ENCODE data around the gene ARPC4.

ARPC4 gene

GRCh38 chr3:9803494-9803893 is 10.6 kb downstream of the ARPC4 start:
- no peak for TF ChIP-seq CTCF (IDR thresholded peaks at IDR 0.05; ENCODE audit: insufficient read depth, low read length, poor library complexity, severe bottlenecking)
- DNase-seq (ENCODE audit: extremely low read depth, insufficient read length), result no peak
- Histone ChIP-seq H3K36me3 (ENCODE audit: control insufficient read depth, insufficient read depth, low read length) (peaks cover 46% of the 10 kb centered on the region), H3K4me3 (replicated peaks; ENCODE audit: low read depth, low read length) (no peak overlapping the region), H3K27me3 (replicated peaks; ENCODE audit: control insufficient read depth, insufficient read depth, low read length) (no peaks in the 10 kb centered on the region)

- no peak for TF ChIP-seq CTCF (IDR thresholded peaks at IDR 0.05; ENCODE audit: insufficient read depth, low read length, poor library complexity, severe bottlenecking)
- peaks cover 42% of the 10 kb centered on the region for H3K36me3 ChIP-seq (ENCODE audit: control insufficient read depth, insufficient read depth, low read length)
These were observed 12.1 kb downstream of the ARPC4 start for GRCh38 chr3:9804996-9805395.

GRCh38 chr3:9806137-9806536 is 13.3 kb downstream of the ARPC4 start:
- Histone ChIP-seq H3K36me3 (ENCODE audit: control insufficient read depth, insufficient read depth, low read length) (peaks cover 38% of the 10 kb centered on the region), H3K27me3 (replicated peaks; ENCODE audit: control insufficient read depth, insufficient read depth, low read length) (no peaks in the 10 kb centered on the region), H3K4me3 (replicated peaks; ENCODE audit: low read depth, low read length) (no peak overlapping the region)
- no peak for TF ChIP-seq CTCF (IDR thresholded peaks at IDR 0.05; ENCODE audit: insufficient read depth, low read length, poor library complexity, severe bottlenecking)
- DNase-seq (ENCODE audit: extremely low read depth, insufficient read length), result no peak

More at GRCh38 chr3:9804996-9805395, 12.1 kb downstream of the ARPC4 start:
- DNase-seq (ENCODE audit: extremely low read depth, insufficient read length), result no peak
- Histone ChIP-seq H3K27me3 (replicated peaks; ENCODE audit: control insufficient read depth, insufficient read depth, low read length) (no peaks in the 10 kb centered on the region), H3K4me3 (replicated peaks; ENCODE audit: low read depth, low read length) (no peak overlapping the region)

- DNase-seq (ENCODE audit: extremely low read depth, insufficient read length), result no peak
- Histone ChIP-seq H3K36me3 (ENCODE audit: control insufficient read depth, insufficient read depth, low read length) (peaks cover 32% of the 10 kb centered on the region), H3K4me3 (replicated peaks; ENCODE audit: low read depth, low read length) (no peak overlapping the region), H3K27me3 (replicated peaks; ENCODE audit: control insufficient read depth, insufficient read depth, low read length) (no peaks in the 10 kb centered on the region)
- no peak for TF ChIP-seq CTCF (IDR thresholded peaks at IDR 0.05; ENCODE audit: insufficient read depth, low read length, poor library complexity, severe bottlenecking)
These were observed 14.1 kb downstream of the ARPC4 start for GRCh38 chr3:9806688-9807589.

GRCh38 chr3:9807981-9808344 is 15.1 kb downstream of the ARPC4 start:
- H3K4me3 ChIP-seq (replicated peaks; ENCODE audit: low read depth, low read length), result no peak overlapping the region
- no peak for TF ChIP-seq CTCF (IDR thresholded peaks at IDR 0.05; ENCODE audit: insufficient read depth, low read length, poor library complexity, severe bottlenecking)
- no peaks in the 10 kb centered on the region for H3K27me3 ChIP-seq (replicated peaks; ENCODE audit: control insufficient read depth, insufficient read depth, low read length)
- no peak for DNase-seq (ENCODE audit: extremely low read depth, insufficient read length)
- H3K36me3 ChIP-seq (ENCODE audit: control insufficient read depth, insufficient read depth, low read length), result peaks cover 30% of the 10 kb centered on the region
